Lung (tissue), 12 donors: ENCODE measurements around the gene TLL1. TPM values are rescaled to one million over a fixed set of nuclear protein-coding genes. Genes with fewer than 3 reads are reported as not detected.

Source experiments
- ATAC-seq: fragments of 200-7000 bp; cut with Tn5 transposase; one replicate; pipeline ENCODE4 v1.9.1; 2020; ENCODE audit warnings: moderate number of reproducible peaks; ENCODE audit not compliant: insufficient read depth, low FRiP score
- DNase-seq, 3 donors: peaks; one replicate each; pipeline ENCODE4 v3.0.0-alpha.2; 2013 to 2017
- H3K27ac ChIP-seq, 2 donors: one replicate each; pipeline ENCODE4 v1.5.1; 2013; ENCODE audit warnings: mild to moderate bottlenecking in 2 of 2, moderate library complexity in 2 of 2, control low read depth in 1 of 2, inconsistent platforms in 1 of 2, low read depth in 1 of 2, low read length in 1 of 2
- H3K27me3 ChIP-seq, 3 donors: one replicate each; pipeline ENCODE4 v1.5.1; 2013; ENCODE audit warnings: low read length in 2 of 3; ENCODE audit not compliant: control insufficient read depth in 3 of 3, insufficient read depth in 3 of 3
- H3K36me3 ChIP-seq, 4 donors: one replicate each; pipeline ENCODE4 v1.5.1; 2013; ENCODE audit warnings: low read length in 4 of 4, mild to moderate bottlenecking in 1 of 4, moderate library complexity in 1 of 4; ENCODE audit not compliant: control insufficient read depth in 4 of 4, insufficient read depth in 4 of 4
- H3K4me1 ChIP-seq, 5 donors: one replicate each; pipeline ENCODE4 v1.5.1; 2013; ENCODE audit warnings: low read length in 5 of 5, mild to moderate bottlenecking in 2 of 5, moderate library complexity in 1 of 5; ENCODE audit not compliant: control insufficient read depth in 5 of 5, insufficient read depth in 5 of 5
- H3K4me3 ChIP-seq: one replicate; pipeline ENCODE4 v1.5.1; 2013; ENCODE audit warnings: mild to moderate bottlenecking, control low read depth, moderate library complexity
- H3K9ac ChIP-seq, 2 donors: one replicate each; pipeline ENCODE4 v1.5.1; 2013; ENCODE audit warnings: low read length in 2 of 2, control low read depth in 1 of 2; ENCODE audit not compliant: insufficient read depth in 1 of 2
- H3K9me3 ChIP-seq, 4 donors: one replicate each; pipeline ENCODE4 v1.5.1; 2013; ENCODE audit warnings: low read length in 3 of 4, mild to moderate bottlenecking in 1 of 4, moderate library complexity in 1 of 4; ENCODE audit not compliant: control insufficient read depth in 4 of 4, insufficient read depth in 3 of 4
- CTCF ChIP-seq: IDR thresholded peaks from 2 replicates; pipeline ENCODE4 v1.5.1; 2012; ENCODE audit warnings: mild to moderate bottlenecking; ENCODE audit errors: control extremely low read depth, extremely low read depth
- WGBS, 2 donors: extraction: QIAGEN DNeasy Blood & Tissue Kit; methylation state at CpG; one replicate each; pipeline ENCODE4 v1.1.7; 2013; 5-methylcytosine and 5-hydroxymethylcytosine counted together
- polyA plus RNA-seq, 2 donors: library from polyadenylated mRNA; stranded (reverse); fragments of 200-250 nt; gene quantifications; one replicate each; pipeline ENCODE4 v1.2.1, GENCODE V29; 2013
- total RNA-seq, 2 donors: library from RNA; depleted of rRNA in 1 of 2; stranded (reverse); fragments of >200 nt in 1 of 2; gene quantifications; one replicate each; pipeline ENCODE4 v1.2.1, GENCODE V29; 2014 to 2021
- donor health status: control.
- donor health status: control.
- donor health status: Bipolar disorder and iron deficiency.
- donor health status: healthy.
- donor health status: DM: yes; HTN: yes; CAD: no.

Gene TLL1
- total and polyA plus RNA-seq, 4 donors: 0.93 to 5.7 (median 1.9) TPM

GRCh38 chr4:166067915-166068314 is 194.9 kb downstream of the TLL1 start:
- H3K9me3 ChIP-seq: no peaks in the 10 kb centered on the region
- no peak overlapping the region for H3K27ac ChIP-seq
- H3K9ac ChIP-seq: no peak overlapping the region
- ATAC-seq (no peak), DNase-seq (no peak)
- no peaks in the 10 kb centered on the region for H3K4me1 ChIP-seq
- H3K4me3 ChIP-seq: no peak overlapping the region
- H3K36me3 ChIP-seq: no peaks in the 10 kb centered on the region
- no peaks in the 10 kb centered on the region for H3K27me3 ChIP-seq
- 77 to 80% methylated on average over 1 of the region's 1 CpG for WGBS, 2 donors
- TF ChIP-seq CTCF: no peak

GRCh38 chr4:166073783-166074182 is 200.7 kb downstream of the TLL1 start:
- H3K27me3 ChIP-seq: no peaks in the 10 kb centered on the region
- H3K27ac ChIP-seq: no peak overlapping the region
- H3K36me3 ChIP-seq: no peaks in the 10 kb centered on the region
- DNase-seq (no peak), ATAC-seq (no peak)
- no peak overlapping the region for H3K9ac ChIP-seq
- no peak for TF ChIP-seq CTCF
- no peak overlapping the region for H3K4me3 ChIP-seq
- WGBS, 2 donors: 90 to 91% methylated on average over 6 of the region's 6 CpGs
- no peaks in the 10 kb centered on the region for H3K4me1 ChIP-seq
- no peaks in the 10 kb centered on the region for H3K9me3 ChIP-seq

GRCh38 chr4:166075599-166075998 is 202.6 kb downstream of the TLL1 start:
- Histone ChIP-seq H3K36me3 (no peaks in the 10 kb centered on the region), H3K27me3 (no peaks in the 10 kb centered on the region), H3K4me1 (no peaks in the 10 kb centered on the region), H3K9ac (no peak overlapping the region), H3K9me3 (no peaks in the 10 kb centered on the region), H3K27ac (no peak overlapping the region), H3K4me3 (no peak overlapping the region)
- ATAC-seq: no peak
- no peak for DNase-seq
- no peak for TF ChIP-seq CTCF
- WGBS, 2 donors: 38 to 65% methylated on average over 1 of the region's 1 CpG

GRCh38 chr4:166077782-166078181 is 204.7 kb downstream of the TLL1 start:
- WGBS, 2 donors: 91 to 93% methylated on average over 4 of the region's 4 CpGs
- TF ChIP-seq CTCF: no peak
- ATAC-seq (no peak), DNase-seq (no peak)
- H3K9me3 ChIP-seq: no peaks in the 10 kb centered on the region
- no peak overlapping the region for H3K9ac ChIP-seq
- no peak overlapping the region for H3K4me3 ChIP-seq
- no peaks in the 10 kb centered on the region for H3K4me1 ChIP-seq
- no peaks in the 10 kb centered on the region for H3K27me3 ChIP-seq
- H3K27ac ChIP-seq: no peak overlapping the region
- H3K36me3 ChIP-seq: no peaks in the 10 kb centered on the region
